Mesendoderm (in vitro differentiated cells): Measurements from ENCODE around the gene ATXN7L2.

Experiments used
- DNase-seq: peaks from one replicate; pipeline ENCODE4 v3.0.0; 2013
- H2AK5ac ChIP-seq: 2 replicates; pipeline ENCODE4 v1.6.1; 2013; ENCODE audit warnings: low read length, inconsistent platforms
- H2BK120ac ChIP-seq: 2 replicates; pipeline ENCODE4 v1.6.1; 2013; ENCODE audit warnings: low read depth, mild to moderate bottlenecking, low read length, moderate library complexity, mixed read lengths
- H2BK15ac ChIP-seq: replicated peaks from 2 replicates; pipeline ENCODE4 v1.6.1; 2013; ENCODE audit warnings: low read depth, mild to moderate bottlenecking, moderate library complexity
- H2BK5ac ChIP-seq: 2 replicates; pipeline ENCODE4 v1.6.1; 2013; ENCODE audit warnings: low read length, inconsistent platforms
- H3K18ac ChIP-seq: 2 replicates; pipeline ENCODE4 v1.6.1; 2013; ENCODE audit warnings: mild to moderate bottlenecking, low read length, mixed read lengths
- H3K23ac ChIP-seq: one replicate; pipeline ENCODE4 v1.6.1; 2013; ENCODE audit warnings: low read length
- H3K27ac ChIP-seq: 2 replicates; pipeline ENCODE4 v1.5.1; 2013; ENCODE audit warnings: low read depth, mild to moderate bottlenecking, inconsistent platforms, low read length, moderate library complexity
- H3K27me3 ChIP-seq: 2 replicates; pipeline ENCODE4 v1.6.1; 2013; ENCODE audit warnings: low read length, control low read depth, mild to moderate bottlenecking, inconsistent platforms; ENCODE audit not compliant: insufficient read depth, poor library complexity
- H3K36me3 ChIP-seq: 2 replicates; pipeline ENCODE4 v1.6.1; 2013; ENCODE audit warnings: low read length, inconsistent platforms; ENCODE audit not compliant: control insufficient read depth, insufficient read depth
- H3K4ac ChIP-seq: one replicate; pipeline ENCODE4 v1.6.1; 2013; ENCODE audit warnings: low read depth, mild to moderate bottlenecking, low read length, moderate library complexity
- H3K4me1 ChIP-seq: 2 replicates; pipeline ENCODE4 v1.6.1; 2013; ENCODE audit warnings: low read depth, low read length, inconsistent platforms; ENCODE audit not compliant: control insufficient read depth
- H3K4me2 ChIP-seq: 2 replicates; pipeline ENCODE4 v1.6.1; 2013; ENCODE audit warnings: low read length
- H3K4me3 ChIP-seq: 2 replicates; pipeline ENCODE4 v1.5.1; 2013; ENCODE audit warnings: mild to moderate bottlenecking, low read length
- H3K56ac ChIP-seq: one replicate; pipeline ENCODE4 v1.6.1; 2013; ENCODE audit warnings: low read length
- H3K79me1 ChIP-seq: 2 replicates; pipeline ENCODE4 v1.6.1; 2013; ENCODE audit warnings: low read length, inconsistent platforms
- H3K79me2 ChIP-seq: 2 replicates; pipeline ENCODE4 v1.6.1; 2013; ENCODE audit warnings: mild to moderate bottlenecking, low read length; ENCODE audit not compliant: control insufficient read depth, insufficient read depth
- H3K9ac ChIP-seq: 2 replicates; pipeline ENCODE4 v1.6.1; 2013; ENCODE audit warnings: low read length, inconsistent platforms
- H4K5ac ChIP-seq: one replicate; pipeline ENCODE4 v1.6.1; 2013; ENCODE audit warnings: low read length
- H4K8ac ChIP-seq: one replicate; pipeline ENCODE4 v1.6.1; 2013; ENCODE audit warnings: low read depth, mild to moderate bottlenecking, control low read depth, low read length, moderate library complexity
- WGBS: extraction: QIAGEN DNeasy Blood & Tissue Kit; methylation state at CpG from one replicate; pipeline ENCODE4 v1.1.7; 2013; ENCODE audit warnings: low lambda C conversion rate, missing lambda C conversion rate; ENCODE audit not compliant: insufficient coverage; ENCODE audit errors: extremely low coverage; 5-methylcytosine and 5-hydroxymethylcytosine counted together

ATXN7L2 gene

DNA sequence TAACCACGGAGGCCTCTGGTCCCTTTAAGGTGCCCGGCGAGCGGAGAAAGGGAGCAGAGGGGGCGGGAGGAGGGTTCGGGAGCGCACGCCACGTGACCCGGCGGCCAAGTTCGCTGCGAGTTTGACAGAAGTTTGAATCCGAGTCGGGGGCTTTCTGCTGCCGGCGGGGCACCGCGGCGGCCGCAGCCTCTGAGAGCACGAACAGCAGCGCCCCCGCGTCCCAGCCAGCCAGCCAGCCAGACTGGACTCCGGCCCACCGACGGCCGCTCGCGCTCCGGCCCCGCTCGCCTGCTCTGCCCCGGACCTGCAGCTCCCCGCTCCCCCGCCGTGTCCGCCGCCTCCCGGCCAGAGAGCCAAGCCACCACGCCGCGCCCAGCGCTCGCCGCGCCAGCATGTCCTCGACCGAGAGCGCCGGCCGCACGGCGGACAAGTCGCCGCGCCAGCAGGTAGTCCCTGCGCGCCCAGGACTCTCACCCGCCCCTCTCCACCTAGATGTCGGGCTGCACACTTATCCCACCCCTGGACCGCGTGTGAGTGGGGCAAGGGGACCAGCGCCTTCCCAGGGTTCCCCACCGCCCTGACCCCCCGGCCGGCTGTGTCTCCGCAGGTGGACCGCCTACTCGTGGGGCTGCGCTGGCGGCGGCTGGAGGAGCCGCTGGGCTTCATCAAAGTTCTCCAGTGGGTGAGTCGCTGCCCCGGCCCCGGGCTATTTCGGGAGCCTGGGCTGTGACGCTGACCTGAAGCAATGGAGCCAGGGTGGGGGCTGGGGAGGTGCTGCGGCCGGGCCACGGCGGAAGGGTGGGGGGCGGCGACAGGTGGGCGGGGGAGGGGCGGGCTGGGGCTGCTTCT is 17.0 kb upstream of the ATXN7L2 start, which contains the start of gene SYPL2:
TSS of gene SYPL2 (plus strand) at position 95 of the 849 bp plus-strand sequence. CDS start at position 393, 298 bp downstream.
- Histone ChIP-seq H3K56ac (peak within 1 kb of the TSS; percentile 56), H2BK120ac (no peak within 1 kb of the TSS), H2BK15ac (no peak within 1 kb of the TSS), H3K4me2 (peak within 1 kb of the TSS; percentile 51), H3K4me3 (no peak within 1 kb of the TSS), H2BK5ac (no peak within 1 kb of the TSS), H4K5ac (no peak within 1 kb of the TSS), H3K27me3 (peaks cover 23% of the 10 kb centered on the region), H3K9ac (peak within 1 kb of the TSS; percentile 31), H3K23ac (no peak within 1 kb of the TSS), H3K79me2 (no peaks in the 10 kb centered on the region), H3K18ac (no peak within 1 kb of the TSS), H3K79me1 (no peaks in the 10 kb centered on the region), H3K36me3 (no peaks in the 10 kb centered on the region), H2AK5ac (no peak within 1 kb of the TSS), H4K8ac (no peak within 1 kb of the TSS), H3K4me1 (no peaks in the 10 kb centered on the region), H3K4ac (no peak within 1 kb of the TSS), H3K27ac (no peak within 1 kb of the TSS)
- peak; percentile 42 for DNase-seq
- no CpG with 5 or more reads among the region's 88 CpGs for WGBS

- H3K4me2 ChIP-seq = peak overlapping the region; percentile 38
- H3K27me3 ChIP-seq = peaks cover 23% of the 10 kb centered on the region
- H3K36me3 ChIP-seq = no peaks in the 10 kb centered on the region
- H3K27ac ChIP-seq = no peak overlapping the region
- no peak overlapping the region for H3K4me3 ChIP-seq
- WGBS = no CpG with 5 or more reads among the region's 23 CpGs
- H3K4ac ChIP-seq = no peak overlapping the region
- H3K79me1 ChIP-seq = no peaks in the 10 kb centered on the region
- H3K23ac ChIP-seq = no peak overlapping the region
- H2BK5ac ChIP-seq = no peak overlapping the region
- H2BK120ac ChIP-seq = no peak overlapping the region
- peak overlapping the region; percentile 34 for H3K56ac ChIP-seq
- no peaks in the 10 kb centered on the region for H3K79me2 ChIP-seq
- H4K8ac ChIP-seq = no peak overlapping the region
- H4K5ac ChIP-seq = no peak overlapping the region
- H2BK15ac ChIP-seq = no peak overlapping the region
- H2AK5ac ChIP-seq = no peak overlapping the region
- no peaks in the 10 kb centered on the region for H3K4me1 ChIP-seq
- H3K9ac ChIP-seq = no peak overlapping the region
- DNase-seq = no peak
- no peak overlapping the region for H3K18ac ChIP-seq
Measured at GRCh38 chr1:109467301-109467777, 16.4 kb upstream of the ATXN7L2 start.

GRCh38 chr1:109468061-109468460 is 15.6 kb upstream of the ATXN7L2 start:
- Histone ChIP-seq H3K56ac (no peak overlapping the region), H3K27ac (no peak overlapping the region), H3K27me3 (peaks cover 23% of the 10 kb centered on the region), H2BK120ac (no peak overlapping the region), H4K5ac (no peak overlapping the region), H3K4me3 (no peak overlapping the region), H3K18ac (no peak overlapping the region), H3K4me2 (no peak overlapping the region), H3K36me3 (no peaks in the 10 kb centered on the region), H2BK15ac (no peak overlapping the region), H3K79me1 (no peaks in the 10 kb centered on the region), H3K4me1 (no peaks in the 10 kb centered on the region), H2AK5ac (no peak overlapping the region), H3K23ac (no peak overlapping the region), H2BK5ac (no peak overlapping the region), H3K79me2 (no peaks in the 10 kb centered on the region), H3K4ac (no peak overlapping the region), H3K9ac (no peak overlapping the region), H4K8ac (no peak overlapping the region)
- WGBS = no CpG with 5 or more reads among the region's 1 CpG
- DNase-seq = no peak

DNA sequence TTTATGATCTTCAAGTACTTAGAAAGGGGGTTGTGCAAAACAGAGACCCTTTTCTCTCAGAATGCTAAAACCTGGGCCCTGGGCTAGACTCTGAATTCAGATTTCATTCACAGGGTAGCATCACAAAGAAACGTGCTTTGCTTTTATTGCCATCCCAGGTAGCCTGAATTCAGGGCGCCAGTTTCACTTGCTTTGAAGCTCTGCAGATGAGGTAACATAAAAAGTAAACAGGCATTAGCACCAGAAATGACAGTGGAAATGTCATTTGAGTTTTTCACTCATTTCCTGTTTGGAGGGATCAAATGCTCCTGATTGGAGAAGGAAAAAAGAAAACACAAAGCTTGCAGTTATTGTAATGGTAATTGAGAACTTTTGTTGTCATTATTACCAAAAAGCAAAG is 14.8 kb upstream of the ATXN7L2 start:
- no peak overlapping the region for H3K4ac ChIP-seq
- no peak overlapping the region for H2BK5ac ChIP-seq
- H4K5ac ChIP-seq = no peak overlapping the region
- no peaks in the 10 kb centered on the region for H3K36me3 ChIP-seq
- no peaks in the 10 kb centered on the region for H3K79me2 ChIP-seq
- no peak overlapping the region for H3K27ac ChIP-seq
- H4K8ac ChIP-seq = no peak overlapping the region
- H2AK5ac ChIP-seq = no peak overlapping the region
- no peak overlapping the region for H3K56ac ChIP-seq
- no peak overlapping the region for H3K4me3 ChIP-seq
- H3K9ac ChIP-seq = no peak overlapping the region
- no peaks in the 10 kb centered on the region for H3K4me1 ChIP-seq
- peaks cover 23% of the 10 kb centered on the region for H3K27me3 ChIP-seq
- H3K18ac ChIP-seq = no peak overlapping the region
- no peak overlapping the region for H2BK120ac ChIP-seq
- no CpG with 5 or more reads among the region's 2 CpGs for WGBS
- no peak overlapping the region for H3K4me2 ChIP-seq
- H2BK15ac ChIP-seq = no peak overlapping the region
- H3K79me1 ChIP-seq = no peaks in the 10 kb centered on the region
- DNase-seq = no peak
- no peak overlapping the region for H3K23ac ChIP-seq

GRCh38 chr1:109470245-109470644 is 13.5 kb upstream of the ATXN7L2 start:
- no peak overlapping the region for H3K4ac ChIP-seq
- H3K4me1 ChIP-seq = no peaks in the 10 kb centered on the region
- H3K36me3 ChIP-seq = no peaks in the 10 kb centered on the region
- H3K79me2 ChIP-seq = no peaks in the 10 kb centered on the region
- DNase-seq = no peak
- H2AK5ac ChIP-seq = no peak overlapping the region
- H3K23ac ChIP-seq = no peak overlapping the region
- H3K79me1 ChIP-seq = no peaks in the 10 kb centered on the region
- no peak overlapping the region for H3K4me2 ChIP-seq
- no peak overlapping the region for H3K27ac ChIP-seq
- no CpG with 5 or more reads among the region's 6 CpGs for WGBS
- H2BK5ac ChIP-seq = no peak overlapping the region
- H3K18ac ChIP-seq = no peak overlapping the region
- no peak overlapping the region for H2BK15ac ChIP-seq
- no peak overlapping the region for H4K5ac ChIP-seq
- H3K4me3 ChIP-seq = no peak overlapping the region
- H3K56ac ChIP-seq = no peak overlapping the region
- no peak overlapping the region for H2BK120ac ChIP-seq
- H4K8ac ChIP-seq = no peak overlapping the region
- peaks cover 18% of the 10 kb centered on the region for H3K27me3 ChIP-seq
- H3K9ac ChIP-seq = no peak overlapping the region
